HG03520 (cell line): ENCODE measurements around the gene ATP1B1.
A peak's percentile ranks its signal among the peaks of the same experiment; 100 is the strongest.

Source experiments
- ATAC-seq: cut with Tn5 transposase; IDR thresholded peaks from one replicate; pipeline ENCODE4 v1.9.1; 2021; ENCODE audit warnings: mild to moderate bottlenecking, moderate library complexity; ENCODE audit not compliant: unreplicated experiment

Gene ATP1B1

DNA sequence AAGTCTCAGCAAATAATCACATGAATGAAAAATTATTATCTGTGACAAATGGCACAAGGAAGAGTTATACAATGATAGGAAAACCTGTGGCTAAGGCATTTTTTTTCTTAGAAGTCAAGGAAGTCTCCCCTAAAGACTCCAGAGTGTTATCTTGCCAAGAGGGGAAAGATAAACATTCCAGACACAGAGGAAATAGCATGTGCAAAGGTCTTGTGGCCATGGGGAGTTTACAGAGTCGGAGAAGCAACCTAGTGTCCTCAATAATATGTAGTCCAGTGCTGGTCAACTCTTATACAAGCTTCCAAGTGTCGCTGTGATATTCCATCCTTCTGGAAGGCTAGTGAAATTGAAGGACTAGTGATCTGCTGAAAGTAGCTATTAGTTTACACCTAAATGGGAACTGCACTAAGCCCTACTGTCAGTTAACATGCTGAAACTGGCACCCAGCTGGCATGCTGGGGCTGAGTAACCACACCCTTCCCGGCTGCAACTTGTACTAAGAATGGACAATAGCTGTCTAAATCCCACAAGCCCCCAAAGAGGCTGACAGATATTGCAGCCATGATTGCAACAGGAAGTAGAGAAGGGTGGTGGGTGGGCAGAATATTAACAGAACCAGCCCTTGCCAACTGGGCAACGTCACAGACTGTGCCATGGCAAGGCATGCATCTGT, 11.5 kb upstream of the ATP1B1 start:
- ATAC-seq = no peak

GRCh38 chr1:169098380-169098779, 8.1 kb upstream of the ATP1B1 start:
- no peak for ATAC-seq

DNA sequence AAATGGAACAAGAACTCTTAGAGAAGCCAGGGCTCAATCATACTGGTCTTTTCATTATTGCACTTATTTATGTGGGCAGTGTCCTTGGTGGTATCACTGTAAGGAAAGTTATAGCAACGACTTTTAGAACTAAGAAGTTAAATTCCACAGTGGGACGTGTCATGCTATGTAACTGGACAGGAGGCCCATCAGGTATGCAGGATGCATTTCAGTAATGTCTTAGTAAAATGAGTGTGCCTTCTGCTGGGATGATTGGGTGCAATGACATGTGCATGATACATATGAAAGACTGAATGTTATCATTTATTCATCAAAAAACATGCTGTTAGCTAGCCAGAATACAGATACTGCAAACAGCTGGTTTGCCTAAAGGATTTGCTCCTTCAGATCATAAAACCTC, 6.9 kb upstream of the ATP1B1 start:
- ATAC-seq = no peak

DNA sequence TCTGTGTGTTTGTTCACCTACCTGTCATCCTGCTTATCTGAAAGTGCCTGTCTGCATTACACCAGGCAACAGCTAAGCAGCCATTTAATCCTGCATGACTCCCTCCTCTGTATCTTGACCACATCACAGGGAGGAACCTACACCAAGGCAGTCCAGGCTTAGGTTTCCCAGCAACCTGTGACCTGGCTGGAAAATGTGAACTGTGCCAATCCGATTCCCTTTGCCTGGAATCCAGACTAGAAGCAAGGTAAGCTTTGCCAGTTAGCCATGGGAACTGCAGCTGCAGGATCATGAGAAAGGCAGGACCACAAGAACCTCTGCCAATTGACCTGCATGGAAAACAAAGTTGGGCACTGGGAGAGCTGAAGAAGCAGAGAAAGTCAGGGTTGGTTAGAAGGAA, 6.3 kb upstream of the ATP1B1 start:
- ATAC-seq = no peak

DNA sequence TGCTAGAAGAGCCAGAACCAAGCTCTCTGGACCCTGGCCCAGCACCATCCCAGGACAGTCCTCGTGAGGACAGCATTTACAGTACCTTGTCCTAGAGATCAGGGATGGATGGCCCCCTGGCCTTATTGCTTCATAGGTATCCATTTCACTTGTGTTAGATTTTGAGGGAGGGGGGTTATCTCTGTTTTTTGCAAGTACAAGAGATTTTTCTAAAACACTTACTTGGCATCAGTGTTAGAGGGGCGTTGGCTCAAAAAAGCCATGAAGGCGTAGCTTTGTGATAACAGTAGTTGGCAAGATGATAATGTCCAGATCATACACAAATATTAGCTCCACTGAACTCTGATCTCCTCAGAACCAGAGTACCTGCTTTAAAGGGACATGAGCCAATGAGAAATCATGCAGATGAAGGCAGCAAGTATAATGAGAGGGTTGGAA, 5.8 kb upstream of the ATP1B1 start:
- no peak for ATAC-seq

DNA sequence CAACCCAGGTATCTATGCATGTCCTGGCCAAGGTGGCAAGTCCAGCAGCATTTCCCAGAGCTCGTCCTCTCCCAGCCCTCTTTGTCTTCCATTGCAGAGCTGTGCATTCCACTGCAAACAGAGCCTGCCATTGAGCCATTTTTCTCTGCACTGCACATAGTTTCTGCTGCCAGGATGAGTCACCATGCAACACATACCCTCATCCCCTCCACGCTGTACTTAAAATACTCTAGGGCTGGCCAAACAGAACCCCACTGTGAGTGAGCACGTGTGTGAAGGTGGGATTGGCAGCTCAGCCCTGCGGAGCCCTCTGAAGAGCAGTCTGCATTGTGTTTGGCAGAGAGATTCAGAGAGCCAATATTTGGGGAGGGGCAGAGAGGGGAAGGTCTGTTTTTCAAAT, 3.9 kb upstream of the ATP1B1 start:
- ATAC-seq = no peak

GRCh38 chr1:169103002-169103401, 3.5 kb upstream of the ATP1B1 start:
- ATAC-seq = no peak

DNA sequence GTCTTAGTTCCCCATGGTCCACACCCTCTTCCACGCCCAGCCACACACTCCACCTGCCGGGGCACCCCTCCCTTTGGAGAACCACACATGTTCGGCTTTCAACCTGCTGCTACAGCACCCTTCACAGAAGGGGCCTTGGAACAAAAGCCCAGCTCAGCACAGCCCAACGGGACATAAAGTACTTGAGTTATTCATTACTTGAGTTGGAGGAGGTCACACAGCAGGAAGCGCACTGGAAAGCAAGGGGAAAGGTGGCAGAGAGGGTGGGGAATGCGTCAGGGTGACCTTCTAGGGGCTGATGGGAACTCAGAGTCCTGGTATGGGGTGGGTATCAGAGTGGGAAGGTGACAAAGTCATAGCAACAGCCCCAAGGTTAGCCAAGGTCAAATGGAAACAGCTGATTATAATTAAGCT, 3.0 kb upstream of the ATP1B1 start:
- ATAC-seq = no peak

DNA sequence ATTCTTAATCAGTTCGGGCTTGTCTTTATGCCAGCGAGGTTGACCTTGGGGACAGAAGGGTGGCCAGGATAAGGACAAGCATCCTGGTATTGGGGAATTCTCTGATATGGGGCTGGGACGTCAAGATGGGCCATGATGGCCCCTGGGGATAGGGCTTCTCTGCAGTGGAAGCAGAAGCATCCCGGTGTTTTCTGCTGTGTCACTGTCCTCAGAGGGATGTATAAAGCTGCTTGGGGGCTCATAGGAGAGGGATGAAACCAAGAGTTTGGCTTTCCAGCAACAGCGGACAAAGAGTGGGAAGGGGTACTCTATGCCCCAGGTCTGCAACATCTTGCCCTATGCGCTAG, 1.4 kb upstream of the ATP1B1 start:
- ATAC-seq = no peak

GRCh38 chr1:169105434-169106094, 926 bp upstream of the ATP1B1 start:
- peak; percentile 22 for ATAC-seq

DNA sequence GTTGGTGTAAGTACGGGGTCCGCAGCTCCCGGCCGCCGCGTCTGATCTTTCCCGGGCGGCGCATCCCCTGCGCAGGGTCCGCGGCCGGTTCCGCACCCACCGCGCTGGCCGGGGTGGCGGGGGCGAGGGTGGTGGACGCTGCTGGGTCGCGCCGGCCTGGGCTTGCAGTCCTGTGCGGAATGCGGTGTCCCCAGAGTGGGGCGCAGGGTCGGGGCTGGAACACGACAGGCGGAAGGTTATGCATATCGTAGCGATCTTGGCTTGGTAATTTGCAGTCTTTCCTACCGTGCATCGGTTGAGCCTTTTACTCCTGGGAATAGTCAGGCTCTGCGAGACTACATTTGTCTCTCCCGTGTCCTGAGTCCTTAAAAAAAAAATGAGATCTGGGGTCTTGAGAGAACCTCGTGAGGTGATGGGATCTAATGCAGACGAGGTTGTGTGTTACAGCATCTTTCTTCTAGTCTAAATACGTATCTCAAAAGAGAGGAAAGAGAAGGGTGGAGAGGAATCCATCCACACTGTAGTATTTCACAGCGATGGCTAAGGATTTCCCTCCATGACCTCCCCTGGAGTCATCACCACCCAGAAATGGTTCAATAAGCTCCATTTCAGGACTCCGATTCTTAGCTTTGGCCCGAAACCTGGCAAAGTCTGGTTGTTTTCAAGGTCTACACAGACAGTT, 572 bp downstream of the ATP1B1 start:
- ATAC-seq = peak; percentile 6

- ATAC-seq = no peak
These were observed 1.2 kb downstream of the ATP1B1 start for GRCh38 chr1:169107603-169108208.

DNA sequence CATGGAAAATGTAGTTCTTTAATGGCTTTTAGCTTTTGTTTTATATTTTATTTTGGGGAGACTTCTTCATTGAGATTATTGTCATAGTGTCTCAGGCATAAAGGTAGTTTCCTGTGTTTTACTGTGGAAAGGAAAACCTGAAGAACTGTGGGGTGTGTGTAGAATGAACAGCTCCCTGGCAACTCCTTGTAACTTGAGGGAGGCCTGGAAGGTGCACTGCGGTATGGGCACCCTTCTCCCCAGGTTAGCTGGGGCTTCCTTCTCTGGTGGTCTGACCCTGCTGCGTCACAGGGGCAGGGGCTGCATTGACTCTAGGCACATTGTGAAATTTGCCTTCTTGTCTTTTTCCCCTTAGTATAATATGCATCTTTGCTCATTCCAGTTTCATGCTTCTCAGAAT, 1.7 kb downstream of the ATP1B1 start:
- ATAC-seq = no peak

GRCh38 chr1:169108863-169109560, 2.5 kb downstream of the ATP1B1 start:
- ATAC-seq = no peak

GRCh38 chr1:169109561-169110134, 3.2 kb downstream of the ATP1B1 start:
- no peak for ATAC-seq

GRCh38 chr1:169110236-169110635, 3.7 kb downstream of the ATP1B1 start:
- no peak for ATAC-seq

DNA sequence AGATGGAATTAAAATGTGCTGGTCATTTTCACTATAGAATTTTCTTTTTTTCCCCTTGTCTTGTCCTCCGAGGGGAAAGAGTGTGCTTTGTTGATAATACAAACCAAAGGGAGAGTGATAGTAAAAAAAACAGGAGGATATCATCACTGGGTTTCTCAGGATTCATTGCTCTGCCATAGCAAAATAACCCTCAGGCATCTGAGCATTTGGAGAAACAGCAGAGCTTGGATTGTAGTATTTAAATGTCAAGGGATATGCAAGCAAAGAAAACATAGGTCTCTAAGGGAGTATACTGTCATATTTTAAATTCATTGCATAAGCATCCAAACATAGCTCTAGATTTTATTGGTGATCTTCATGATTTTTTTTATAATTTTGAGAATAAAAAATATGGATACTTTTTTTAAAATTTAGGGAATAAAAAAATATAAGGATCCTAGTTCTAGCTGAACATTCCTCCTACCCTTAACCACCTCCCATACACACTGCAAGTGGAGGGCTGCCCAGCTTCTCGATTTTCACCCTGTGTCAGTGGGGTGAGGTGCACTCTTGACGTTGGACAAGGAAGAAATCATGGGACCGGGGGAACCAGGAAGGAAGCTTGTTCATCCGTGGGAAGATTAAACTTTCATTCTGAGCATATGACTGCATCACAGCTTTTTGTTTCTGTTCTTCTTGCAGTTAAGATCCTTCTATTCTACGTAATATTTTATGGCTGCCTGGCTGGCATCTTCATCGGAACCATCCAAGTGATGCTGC, 4.4 kb downstream of the ATP1B1 start:
- ATAC-seq = no peak

DNA sequence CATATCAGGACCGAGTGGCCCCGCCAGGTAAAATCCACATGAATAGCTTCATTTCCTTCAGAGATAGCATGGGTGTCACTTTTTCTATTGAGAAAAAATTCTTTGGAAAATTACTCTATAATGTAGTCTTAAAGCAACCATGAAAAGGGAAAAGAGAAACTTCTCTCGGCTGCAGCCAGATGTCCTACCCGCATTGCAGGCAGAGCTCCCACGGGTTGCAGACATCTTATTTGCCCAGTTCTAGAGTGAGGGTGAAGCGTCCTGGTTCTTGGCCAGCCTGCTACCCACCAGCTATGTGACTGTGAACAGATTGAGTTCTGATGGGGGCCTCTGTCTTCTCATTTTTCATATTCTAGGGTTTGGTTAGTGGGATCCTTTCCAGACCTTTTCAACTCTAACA, 5.0 kb downstream of the ATP1B1 start:
- ATAC-seq = no peak

DNA sequence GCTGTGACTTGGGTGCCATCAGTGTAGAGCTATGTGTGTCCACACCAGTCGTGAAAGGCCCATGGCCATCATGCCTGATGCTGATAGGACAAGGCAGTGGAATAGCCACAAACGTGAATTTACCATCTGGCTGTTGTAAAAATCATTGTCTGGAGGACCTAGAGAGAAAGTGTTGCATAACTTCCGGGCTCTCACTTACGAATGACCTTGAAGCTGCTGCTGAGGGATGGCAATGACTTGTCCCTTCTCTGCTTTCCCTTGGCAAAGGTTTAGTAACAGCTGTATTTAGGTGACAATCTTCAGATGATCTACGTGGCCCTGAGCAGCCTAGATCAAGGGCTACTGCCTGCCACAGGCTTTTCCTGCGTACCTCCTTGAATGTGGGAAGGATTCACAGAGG, 5.8 kb downstream of the ATP1B1 start:
- ATAC-seq = no peak

GRCh38 chr1:169113613-169114119, 7.2 kb downstream of the ATP1B1 start:
- ATAC-seq = no peak
